HG02610 (cell line): Measurements from ENCODE around the gene FZR1.
"Not testable (repeated sequence)": the region's sequence is repeated elsewhere in the genome, so short reads cannot be mapped to it uniquely, and the experiment has no call there.

ENCODE experiments used
- ATAC-seq: cut with Tn5 transposase; IDR thresholded peaks from one replicate; pipeline ENCODE4 v1.9.1; 2021; ENCODE audit warnings: mild to moderate bottlenecking, moderate library complexity; ENCODE audit not compliant: unreplicated experiment

FZR1 gene

GRCh38 chr19:3528539-3529211, 22.6 kb downstream of the FZR1 start:
- ATAC-seq = no peak

GRCh38 chr19:3529299-3529698, 23.2 kb downstream of the FZR1 start:
- not testable (repeated sequence) for ATAC-seq

- no peak for ATAC-seq
Observed at GRCh38 chr19:3530389-3530788, 24.3 kb downstream of the FZR1 start.

DNA sequence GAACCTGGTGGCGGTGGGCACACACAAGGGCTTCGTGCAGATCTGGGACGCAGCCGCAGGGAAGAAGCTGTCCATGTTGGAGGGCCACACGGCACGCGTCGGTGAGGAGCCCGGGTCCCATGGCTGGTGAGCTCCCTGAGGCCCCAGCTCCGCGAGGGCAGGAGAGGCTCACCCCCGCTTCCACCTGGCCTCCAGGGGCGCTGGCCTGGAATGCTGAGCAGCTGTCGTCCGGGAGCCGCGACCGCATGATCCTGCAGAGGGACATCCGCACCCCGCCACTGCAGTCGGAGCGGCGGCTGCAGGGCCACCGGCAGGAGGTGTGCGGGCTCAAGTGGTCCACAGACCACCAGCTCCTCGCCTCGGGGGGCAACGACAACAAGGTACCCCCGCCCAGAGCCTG, 25.6 kb downstream of the FZR1 start:
- no peak for ATAC-seq

- no peak for ATAC-seq
Observed at GRCh38 chr19:3532154-3532786, 26.2 kb downstream of the FZR1 start.

DNA sequence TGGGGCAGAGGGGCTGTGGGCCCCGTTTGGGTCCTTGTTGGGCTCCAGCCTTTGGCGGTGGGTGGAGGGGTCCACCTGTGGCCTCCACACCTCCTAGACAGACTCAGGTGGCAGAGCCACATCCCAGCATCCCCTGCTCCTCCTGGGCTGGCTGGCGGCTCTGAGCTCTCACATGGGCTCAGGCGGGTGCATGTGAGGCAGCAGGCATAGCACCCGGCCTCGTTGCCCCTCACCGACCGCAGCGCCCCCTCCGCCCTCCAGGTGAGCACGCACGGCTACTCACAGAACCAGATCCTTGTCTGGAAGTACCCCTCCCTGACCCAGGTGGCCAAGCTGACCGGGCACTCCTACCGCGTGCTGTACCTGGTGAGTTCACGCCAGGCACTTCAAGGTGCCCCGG, 26.9 kb downstream of the FZR1 start:
- no peak for ATAC-seq

DNA sequence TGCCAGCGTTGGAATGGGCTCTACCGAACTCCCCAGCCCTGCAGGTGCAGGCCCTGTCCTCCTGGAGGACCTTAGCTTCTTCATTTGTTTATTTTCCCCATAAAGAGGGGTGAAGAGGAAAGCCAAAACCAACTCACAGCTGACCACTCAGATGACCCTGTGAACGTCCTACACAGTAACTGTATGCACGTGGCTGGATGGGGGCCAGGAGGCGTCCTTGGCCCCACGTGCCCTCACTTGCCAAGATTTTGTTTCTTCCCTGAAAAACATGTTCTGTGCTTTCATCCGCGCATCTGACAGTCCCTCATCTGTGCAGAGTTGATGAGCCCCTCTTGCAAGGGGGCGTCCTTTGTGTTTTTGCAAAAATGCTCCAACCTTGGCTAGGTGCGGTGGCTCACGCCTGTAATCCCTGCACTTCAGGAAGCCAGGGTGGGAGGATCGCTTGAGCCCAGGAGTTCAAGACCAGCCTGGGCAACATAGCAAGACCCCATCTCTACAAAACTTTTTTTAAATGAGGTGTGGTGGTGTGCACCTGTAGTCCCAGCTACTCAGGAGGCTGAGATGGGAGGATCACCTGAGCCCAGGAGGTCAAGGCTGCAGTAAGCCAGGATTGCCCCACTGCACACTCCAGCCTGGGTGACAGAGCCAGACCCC, 27.6 kb downstream of the FZR1 start:
- ATAC-seq = no peak

DNA sequence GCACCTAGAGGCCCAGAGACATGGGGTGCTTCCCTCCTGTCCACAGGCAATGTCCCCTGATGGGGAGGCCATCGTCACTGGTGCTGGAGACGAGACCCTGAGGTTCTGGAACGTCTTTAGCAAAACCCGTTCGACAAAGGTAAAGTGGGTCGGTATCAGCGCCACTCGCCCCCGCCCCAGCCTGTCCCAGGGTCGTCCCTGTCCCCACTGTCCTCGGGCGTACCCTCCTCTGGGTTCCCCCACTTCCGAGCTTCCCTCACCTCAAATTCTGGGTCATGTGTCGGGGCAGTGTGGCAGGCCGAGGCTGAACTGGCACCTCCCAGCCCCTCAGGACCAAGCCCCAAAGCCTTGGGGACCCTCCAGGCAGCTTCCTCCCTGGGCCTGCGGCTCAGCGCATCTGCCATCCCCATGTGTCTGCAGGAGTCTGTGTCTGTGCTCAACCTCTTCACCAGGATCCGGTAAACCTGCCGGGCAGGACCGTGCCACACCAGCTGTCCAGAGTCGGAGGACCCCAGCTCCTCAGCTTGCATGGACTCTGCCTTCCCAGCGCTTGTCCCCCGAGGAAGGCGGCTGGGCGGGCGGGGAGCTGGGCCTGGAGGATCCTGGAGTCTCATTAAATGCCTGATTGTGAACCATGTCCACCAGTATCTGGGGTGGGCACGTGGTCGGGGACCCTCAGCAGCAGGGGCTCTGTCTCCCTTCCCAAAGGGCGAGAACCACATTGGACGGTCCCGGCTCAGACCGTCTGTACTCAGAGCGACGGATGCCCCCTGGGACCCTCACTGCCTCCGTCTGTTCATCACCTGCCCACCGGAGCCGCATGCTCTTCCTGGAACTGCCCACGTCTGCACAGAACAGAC, 28.5 kb downstream of the FZR1 start:
- no peak for ATAC-seq

GRCh38 chr19:3535235-3535535, 29.1 kb downstream of the FZR1 start:
- ATAC-seq = no peak

DNA sequence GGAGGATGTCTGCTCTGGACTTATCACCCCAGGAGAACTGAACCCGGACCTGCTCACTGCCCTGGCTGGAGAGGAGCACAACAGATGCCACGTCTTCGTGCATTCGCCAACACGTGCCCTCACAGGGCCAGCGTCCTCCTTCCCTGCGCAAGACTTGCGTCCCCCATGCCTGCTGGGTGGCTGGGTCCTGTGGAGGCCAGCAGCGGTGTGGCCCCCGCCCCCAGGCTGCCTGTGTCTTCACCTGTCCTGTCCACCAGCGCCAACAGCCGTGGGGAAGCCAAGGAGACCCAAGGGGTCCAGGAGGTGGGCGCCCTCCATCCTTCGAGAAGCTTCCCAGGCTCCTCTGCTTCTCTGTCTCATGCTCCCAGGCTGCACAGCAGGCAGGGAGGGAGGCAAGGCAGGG, 29.5 kb downstream of the FZR1 start:
- ATAC-seq = no peak

GRCh38 chr19:3535981-3536380, 29.9 kb downstream of the FZR1 start:
- no peak for ATAC-seq

- ATAC-seq = no peak
Observed at GRCh38 chr19:3536429-3537100, 30.5 kb downstream of the FZR1 start.

GRCh38 chr19:3537101-3537437, 31.0 kb downstream of the FZR1 start:
- no peak for ATAC-seq

GRCh38 chr19:3537438-3538240, 31.5 kb downstream of the FZR1 start:
- no peak for ATAC-seq

- no peak for ATAC-seq
Observed at GRCh38 chr19:3538258-3538929, 32.3 kb downstream of the FZR1 start.

GRCh38 chr19:3538965-3539755, 33.0 kb downstream of the FZR1 start, which contains the start of gene TEKTIP1:
Gene TEKTIP1, plus strand, starts transcription at chr19:3539174. Its CDS starts 4 bp downstream, at chr19:3539178.
- no peak for ATAC-seq

DNA sequence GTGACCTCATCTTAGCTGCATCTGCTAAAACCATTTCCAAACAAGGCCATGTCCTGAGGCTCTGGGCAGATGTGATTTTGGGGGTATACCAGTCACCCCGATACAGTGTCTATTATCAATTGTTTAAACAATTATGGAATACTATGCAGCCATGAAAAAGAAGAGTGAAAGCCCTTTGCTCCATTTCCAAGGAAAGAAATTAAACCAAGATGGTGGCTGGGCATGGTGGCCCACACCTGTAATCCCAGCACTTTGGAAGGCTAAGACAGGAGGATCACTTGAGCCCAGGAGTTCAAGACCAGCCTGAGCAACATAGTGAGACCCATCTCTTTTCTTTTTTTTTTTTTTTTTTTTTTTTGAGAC, 33.6 kb downstream of the FZR1 start:
- no peak for ATAC-seq

DNA sequence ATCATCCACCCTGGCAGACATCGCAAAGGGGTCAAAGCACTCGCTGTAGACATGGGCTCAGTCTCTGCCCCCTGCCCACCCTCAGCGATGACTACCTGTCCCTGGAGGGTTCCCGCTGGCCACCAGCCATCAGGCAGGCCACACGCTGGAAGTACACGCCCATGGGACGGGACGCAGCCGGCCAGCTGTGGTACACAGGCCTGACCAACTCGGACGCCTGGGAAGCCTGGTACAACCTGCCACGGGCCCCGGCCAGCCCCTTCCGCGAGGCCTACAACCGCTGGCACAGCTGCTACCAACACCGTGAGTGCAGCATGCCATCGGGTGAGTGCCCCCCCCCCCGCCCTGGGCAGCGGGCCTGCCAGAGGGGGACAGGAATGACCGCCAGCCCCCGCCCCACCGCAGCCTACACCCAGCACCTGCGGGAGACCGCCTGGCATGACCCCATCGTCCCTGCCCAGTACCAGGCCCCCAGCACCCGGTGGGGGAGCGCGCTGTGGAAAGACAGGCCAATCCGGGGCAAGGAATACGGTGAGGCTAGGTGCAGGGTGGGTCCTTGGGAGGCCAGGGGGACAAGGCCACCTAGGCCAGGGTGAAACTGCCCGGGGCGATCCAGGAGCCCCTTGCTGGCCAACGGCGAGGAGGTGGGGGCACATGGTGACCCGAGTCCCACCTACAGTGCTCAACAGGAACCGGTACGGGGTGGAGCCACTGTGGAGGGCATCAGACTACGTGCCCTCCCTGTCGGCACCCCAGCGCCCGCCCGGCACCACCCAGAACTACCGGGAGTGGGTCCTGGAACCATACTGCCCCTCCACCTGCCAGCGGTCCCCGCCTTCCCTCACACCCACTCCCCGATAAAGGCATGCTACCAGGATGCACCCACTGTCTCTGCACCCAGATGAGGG, 37.3 kb downstream of the FZR1 start:
- no peak for ATAC-seq
